Breast epithelium (tissue), 3 donors: ENCODE data around the gene RCAN3.

ENCODE experiments used
- POLR2AphosphoS5 ChIP-seq, 3 donors: sonication (generic); formaldehyde crosslinking; IDR thresholded peaks; one replicate each; pipeline ENCODE4 v1.6.1; 2017; ENCODE audit warnings: antibody characterized with exemption in 3 of 3
- TF ChIP-seq, protein P1 (sequence below), 3 donors: fragments of 450-650 bp; IDR thresholded peaks; one replicate each; pipeline ENCODE4 v1.5.1; 2016 to 2017; ENCODE audit warnings: antibody characterized with exemption in 3 of 3, mild to moderate bottlenecking in 3 of 3, moderate library complexity in 3 of 3

DNA sequence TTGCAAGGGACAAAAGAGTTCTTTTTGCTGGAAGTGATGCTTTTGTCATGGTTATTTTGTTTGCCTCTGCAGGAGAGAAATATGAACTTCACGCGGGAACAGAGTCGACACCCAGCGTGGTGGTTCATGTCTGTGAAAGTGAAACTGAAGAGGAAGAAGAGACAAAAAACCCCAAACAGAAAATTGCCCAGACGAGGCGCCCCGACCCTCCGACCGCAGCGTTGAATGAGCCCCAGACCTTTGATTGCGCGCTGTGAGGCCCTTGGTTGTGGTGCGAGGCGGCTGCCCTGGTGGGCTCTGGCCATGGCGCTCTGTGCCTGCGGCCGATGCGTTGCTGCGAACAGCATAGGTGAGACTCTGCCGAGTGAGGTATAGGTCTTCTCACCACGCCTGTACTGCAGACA is 32.4 kb downstream of the RCAN3 start:
- TF ChIP-seq, protein P1, sequence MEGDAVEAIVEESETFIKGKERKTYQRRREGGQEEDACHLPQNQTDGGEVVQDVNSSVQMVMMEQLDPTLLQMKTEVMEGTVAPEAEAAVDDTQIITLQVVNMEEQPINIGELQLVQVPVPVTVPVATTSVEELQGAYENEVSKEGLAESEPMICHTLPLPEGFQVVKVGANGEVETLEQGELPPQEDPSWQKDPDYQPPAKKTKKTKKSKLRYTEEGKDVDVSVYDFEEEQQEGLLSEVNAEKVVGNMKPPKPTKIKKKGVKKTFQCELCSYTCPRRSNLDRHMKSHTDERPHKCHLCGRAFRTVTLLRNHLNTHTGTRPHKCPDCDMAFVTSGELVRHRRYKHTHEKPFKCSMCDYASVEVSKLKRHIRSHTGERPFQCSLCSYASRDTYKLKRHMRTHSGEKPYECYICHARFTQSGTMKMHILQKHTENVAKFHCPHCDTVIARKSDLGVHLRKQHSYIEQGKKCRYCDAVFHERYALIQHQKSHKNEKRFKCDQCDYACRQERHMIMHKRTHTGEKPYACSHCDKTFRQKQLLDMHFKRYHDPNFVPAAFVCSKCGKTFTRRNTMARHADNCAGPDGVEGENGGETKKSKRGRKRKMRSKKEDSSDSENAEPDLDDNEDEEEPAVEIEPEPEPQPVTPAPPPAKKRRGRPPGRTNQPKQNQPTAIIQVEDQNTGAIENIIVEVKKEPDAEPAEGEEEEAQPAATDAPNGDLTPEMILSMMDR (IDR thresholded peaks at IDR 0.05), result no peak
- no peak for TF ChIP-seq POLR2AphosphoS5 (IDR thresholded peaks at IDR 0.05)
